Stimulated activated CD8-positive, alpha-beta memory T cell treated with anti-CD3 and anti-CD28 coated beads, Interleukin-15, amount 100 ng/mL, for 24 hours (primary cell): ENCODE data around the gene SCNN1B.
"Not testable (repeated sequence)": the region's sequence is repeated elsewhere in the genome, so short reads cannot be mapped to it uniquely, and the experiment has no call there.

Experiments
- DNase-seq: peaks from one replicate; pipeline ENCODE4 v3.0.0-alpha.2; 2020; ENCODE audit warnings: low read depth

The SCNN1B gene

GRCh38 chr16:23355106-23355670, 53.1 kb downstream of the SCNN1B start:
- no peak for DNase-seq

GRCh38 chr16:23356941-23357340, 54.8 kb downstream of the SCNN1B start:
- no peak for DNase-seq

GRCh38 chr16:23357761-23358290, 55.7 kb downstream of the SCNN1B start:
- no peak for DNase-seq

GRCh38 chr16:23359092-23359760, 57.1 kb downstream of the SCNN1B start:
- no peak for DNase-seq

- DNase-seq: no peak
Observed at GRCh38 chr16:23362460-23363317, 60.6 kb downstream of the SCNN1B start.

- no peak for DNase-seq
Observed at GRCh38 chr16:23365602-23366240, 63.6 kb downstream of the SCNN1B start.

GRCh38 chr16:23366341-23366740, 64.2 kb downstream of the SCNN1B start:
- not testable (repeated sequence) for DNase-seq

- DNase-seq: no peak
Observed at GRCh38 chr16:23367564-23367963, 65.5 kb downstream of the SCNN1B start.

- no peak for DNase-seq
Observed at GRCh38 chr16:23367988-23368387, 65.9 kb downstream of the SCNN1B start.

- DNase-seq: no peak
Observed at GRCh38 chr16:23368469-23368868, 66.4 kb downstream of the SCNN1B start.

- DNase-seq: no peak
Observed at GRCh38 chr16:23369416-23369815, 67.3 kb downstream of the SCNN1B start.

GRCh38 chr16:23371368-23371767, 69.3 kb downstream of the SCNN1B start:
- no peak for DNase-seq

GRCh38 chr16:23373436-23374219, 71.5 kb downstream of the SCNN1B start:
- DNase-seq: no peak

- DNase-seq: no peak
Observed at GRCh38 chr16:23374721-23375510, 72.8 kb downstream of the SCNN1B start.

- DNase-seq: no peak
Observed at GRCh38 chr16:23375643-23376042, 73.5 kb downstream of the SCNN1B start.

- DNase-seq: no peak
Observed at GRCh38 chr16:23377071-23377931, 75.2 kb downstream of the SCNN1B start.

- DNase-seq: no peak
Observed at GRCh38 chr16:23378256-23378655, 76.2 kb downstream of the SCNN1B start.

- DNase-seq: no peak
Observed at GRCh38 chr16:23378921-23379320, 76.8 kb downstream of the SCNN1B start.

- DNase-seq: no peak
Observed at GRCh38 chr16:23379707-23380106, 77.6 kb downstream of the SCNN1B start.

- no peak for DNase-seq
Observed at GRCh38 chr16:23380501-23380951, 78.4 kb downstream of the SCNN1B start.
